ENCODE measurements around the gene TCEA2. TPM values are rescaled to one million over a fixed set of nuclear protein-coding genes. Genes with fewer than 3 reads are reported as not detected.
A peak's percentile ranks its signal among the peaks of the same experiment; 100 is the strongest.

Gene TCEA2
- total and polyA plus RNA-seq, 2 of the 13 experiments (the other 11 are each of a cell fraction or from before 2014, with no cell fraction given) = 28.1 to 33.7 TPM

DNA sequence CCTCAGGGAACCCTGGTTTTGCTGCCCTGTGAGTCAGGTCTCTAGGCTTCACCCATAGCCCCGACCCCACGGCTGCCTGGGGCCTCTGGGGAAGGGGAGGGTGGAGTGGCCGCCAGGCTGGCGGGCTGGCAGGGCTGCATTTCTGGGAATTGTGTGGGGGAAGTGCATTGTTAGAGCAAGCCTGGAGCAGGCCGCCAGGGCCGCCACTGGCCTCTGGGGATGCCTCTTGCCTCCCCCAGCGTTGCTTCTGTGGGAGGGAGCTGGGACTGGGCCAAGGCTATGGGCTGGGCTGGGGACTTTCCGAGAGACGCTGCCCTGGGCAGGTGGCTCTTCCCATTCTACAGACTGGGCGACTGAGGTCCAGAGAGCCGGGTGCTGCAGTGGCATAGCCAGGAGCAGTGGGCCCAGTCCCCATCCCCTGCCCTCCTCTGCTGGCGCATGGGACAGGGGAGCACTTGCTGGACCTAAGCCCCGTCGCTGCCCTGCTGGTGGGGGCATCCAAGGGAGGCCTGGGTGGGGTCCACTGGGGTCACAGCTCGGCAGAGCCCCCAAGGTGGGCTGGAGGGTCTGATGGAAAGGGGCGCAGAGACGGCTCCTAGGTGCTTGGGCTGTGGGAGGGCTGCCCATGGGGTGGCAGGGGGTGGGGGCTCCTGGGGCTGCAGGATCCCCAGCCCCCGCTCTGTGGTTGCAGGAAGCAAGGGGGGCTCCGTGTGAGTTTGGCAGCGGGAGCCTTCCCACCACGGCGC, 6.9 kb upstream of the TCEA2 start (continued):
- TF ChIP-seq SOX6 (IDR thresholded peaks at IDR 0.05) (no peak), SOX6 (CRISPR knock-in tag; IDR thresholded peaks at IDR 0.05) (peak; percentile 26), TEAD2 (CRISPR knock-in tag; IDR thresholded peaks at IDR 0.05) (no peak), HCFC1 (IDR thresholded peaks at IDR 0.05; ENCODE audit: low read depth, low read length) (no peak), CBX5 (CRISPR knock-in tag; IDR thresholded peaks at IDR 0.05; ENCODE audit: borderline replicate concordance) (peak; percentile 92), ZNF296 (CRISPR knock-in tag; conservative IDR thresholded peaks at IDR 0.05) (no peak; the same call in 1 of the 2 replicates), JUN (CRISPR knock-in tag; IDR thresholded peaks at IDR 0.05) (no peak), NR2F6 (IDR thresholded peaks at IDR 0.05) (peak; percentile 57), NR2F6 (CRISPR knock-in tag; IDR thresholded peaks at IDR 0.05) (peak; percentile 74; the same call in 1 of the 2 replicates), ELF4 (CRISPR knock-in tag; IDR thresholded peaks at IDR 0.05; ENCODE audit: borderline replicate concordance) (no peak; the same call in 1 of the 2 replicates), KLF15 (CRISPR knock-in tag; IDR thresholded peaks at IDR 0.05; ENCODE audit: borderline replicate concordance) (peak; percentile 54; the same call in 1 of the 2 replicates), ZMYM4 (CRISPR knock-in tag; IDR thresholded peaks at IDR 0.05) (peak; percentile 27; the same call in 1 of the 2 replicates), SMAD3 (CRISPR knock-in tag; IDR thresholded peaks at IDR 0.05) (peak; percentile 61; the same call in 1 of the 2 replicates), SALL2 (CRISPR knock-in tag; IDR thresholded peaks at IDR 0.05) (peak; percentile 21; the same call in 1 of the 2 replicates), RXRA (CRISPR knock-in tag; IDR thresholded peaks at IDR 0.05) (peak; percentile 78; the same call in 1 of the 2 replicates), SALL1 (CRISPR knock-in tag; IDR thresholded peaks at IDR 0.05) (peak; percentile 39), MEIS2 (CRISPR knock-in tag; IDR thresholded peaks at IDR 0.05) (no peak), ZNF577 (CRISPR knock-in tag; IDR thresholded peaks at IDR 0.05; ENCODE audit: borderline replicate concordance, low read depth) (no peak), TP53 (CRISPR knock-in tag; conservative IDR thresholded peaks at IDR 0.05) (peak; percentile 18; the same call in 1 of the 2 replicates)
- TF ChIP-seq, protein P1, sequence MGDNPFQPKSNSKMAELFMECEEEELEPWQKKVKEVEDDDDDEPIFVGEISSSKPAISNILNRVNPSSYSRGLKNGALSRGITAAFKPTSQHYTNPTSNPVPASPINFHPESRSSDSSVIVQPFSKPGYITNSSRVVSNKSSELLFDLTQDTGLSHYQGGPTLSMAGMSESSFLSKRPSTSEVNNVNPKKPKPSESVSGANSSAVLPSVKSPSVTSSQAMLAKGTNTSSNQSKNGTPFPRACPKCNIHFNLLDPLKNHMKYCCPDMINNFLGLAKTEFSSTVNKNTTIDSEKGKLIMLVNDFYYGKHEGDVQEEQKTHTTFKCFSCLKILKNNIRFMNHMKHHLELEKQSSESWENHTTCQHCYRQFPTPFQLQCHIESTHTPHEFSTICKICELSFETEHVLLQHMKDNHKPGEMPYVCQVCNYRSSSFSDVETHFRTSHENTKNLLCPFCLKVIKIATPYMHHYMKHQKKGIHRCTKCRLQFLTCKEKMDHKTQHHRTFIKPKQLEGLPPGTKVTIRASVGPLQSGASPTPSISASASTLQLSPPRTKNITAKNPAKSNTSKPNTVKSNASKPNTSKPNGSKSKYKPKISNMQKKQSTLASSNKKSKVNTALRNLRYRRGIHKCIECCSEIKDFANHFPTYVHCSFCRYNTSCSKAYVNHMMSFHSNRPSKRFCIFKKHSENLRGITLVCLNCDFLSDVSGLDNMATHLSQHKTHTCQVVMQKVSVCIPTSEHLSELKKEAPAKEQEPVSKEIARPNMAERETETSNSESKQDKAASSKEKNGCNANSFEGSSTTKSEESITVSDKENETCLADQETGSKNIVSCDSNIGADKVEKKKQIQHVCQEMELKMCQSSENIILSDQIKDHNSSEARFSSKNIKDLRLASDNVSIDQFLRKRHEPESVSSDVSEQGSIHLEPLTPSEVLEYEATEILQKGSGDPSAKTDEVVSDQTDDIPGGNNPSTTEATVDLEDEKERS (CRISPR knock-in tag; IDR thresholded peaks at IDR 0.05) = 0 out of 2 replicates have a peak, but pooled peaks have one; percentile 5
- TF ChIP-seq, protein P2, sequence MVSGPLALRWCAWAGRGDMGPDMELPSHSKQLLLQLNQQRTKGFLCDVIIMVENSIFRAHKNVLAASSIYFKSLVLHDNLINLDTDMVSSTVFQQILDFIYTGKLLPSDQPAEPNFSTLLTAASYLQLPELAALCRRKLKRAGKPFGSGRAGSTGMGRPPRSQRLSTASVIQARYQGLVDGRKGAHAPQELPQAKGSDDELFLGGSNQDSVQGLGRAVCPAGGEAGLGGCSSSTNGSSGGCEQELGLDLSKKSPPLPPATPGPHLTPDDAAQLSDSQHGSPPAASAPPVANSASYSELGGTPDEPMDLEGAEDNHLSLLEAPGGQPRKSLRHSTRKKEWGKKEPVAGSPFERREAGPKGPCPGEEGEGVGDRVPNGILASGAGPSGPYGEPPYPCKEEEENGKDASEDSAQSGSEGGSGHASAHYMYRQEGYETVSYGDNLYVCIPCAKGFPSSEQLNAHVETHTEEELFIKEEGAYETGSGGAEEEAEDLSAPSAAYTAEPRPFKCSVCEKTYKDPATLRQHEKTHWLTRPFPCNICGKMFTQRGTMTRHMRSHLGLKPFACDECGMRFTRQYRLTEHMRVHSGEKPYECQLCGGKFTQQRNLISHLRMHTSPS (CRISPR knock-in tag; IDR thresholded peaks at IDR 0.05; ENCODE audit: low read depth) = peak; percentile 60; the same call in 1 of the 2 replicates
- TF ChIP-seq, protein P3, sequence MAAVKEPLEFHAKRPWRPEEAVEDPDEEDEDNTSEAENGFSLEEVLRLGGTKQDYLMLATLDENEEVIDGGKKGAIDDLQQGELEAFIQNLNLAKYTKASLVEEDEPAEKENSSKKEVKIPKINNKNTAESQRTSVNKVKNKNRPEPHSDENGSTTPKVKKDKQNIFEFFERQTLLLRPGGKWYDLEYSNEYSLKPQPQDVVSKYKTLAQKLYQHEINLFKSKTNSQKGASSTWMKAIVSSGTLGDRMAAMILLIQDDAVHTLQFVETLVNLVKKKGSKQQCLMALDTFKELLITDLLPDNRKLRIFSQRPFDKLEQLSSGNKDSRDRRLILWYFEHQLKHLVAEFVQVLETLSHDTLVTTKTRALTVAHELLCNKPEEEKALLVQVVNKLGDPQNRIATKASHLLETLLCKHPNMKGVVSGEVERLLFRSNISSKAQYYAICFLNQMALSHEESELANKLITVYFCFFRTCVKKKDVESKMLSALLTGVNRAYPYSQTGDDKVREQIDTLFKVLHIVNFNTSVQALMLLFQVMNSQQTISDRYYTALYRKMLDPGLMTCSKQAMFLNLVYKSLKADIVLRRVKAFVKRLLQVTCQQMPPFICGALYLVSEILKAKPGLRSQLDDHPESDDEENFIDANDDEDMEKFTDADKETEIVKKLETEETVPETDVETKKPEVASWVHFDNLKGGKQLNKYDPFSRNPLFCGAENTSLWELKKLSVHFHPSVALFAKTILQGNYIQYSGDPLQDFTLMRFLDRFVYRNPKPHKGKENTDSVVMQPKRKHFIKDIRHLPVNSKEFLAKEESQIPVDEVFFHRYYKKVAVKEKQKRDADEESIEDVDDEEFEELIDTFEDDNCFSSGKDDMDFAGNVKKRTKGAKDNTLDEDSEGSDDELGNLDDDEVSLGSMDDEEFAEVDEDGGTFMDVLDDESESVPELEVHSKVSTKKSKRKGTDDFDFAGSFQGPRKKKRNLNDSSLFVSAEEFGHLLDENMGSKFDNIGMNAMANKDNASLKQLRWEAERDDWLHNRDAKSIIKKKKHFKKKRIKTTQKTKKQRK (IDR thresholded peaks at IDR 0.05; ENCODE audit: low read length) = no peak
